H1 (cell line): ENCODE measurements around the gene TDO2. TPM values are rescaled to one million over a fixed set of nuclear protein-coding genes. Genes with fewer than 3 reads are reported as not detected.

Source experiments
- CTCF ChIA-PET: fragments of 300-600 bp; sonication (Branson Sonifier 250); formaldehyde crosslinking; loops from one replicate; lab custom pipeline; 2021; ENCODE audit not compliant: partially characterized antibody; lab: Charles Lee
- POLR2A ChIA-PET: fragments of 300-600 bp; sonication (Branson Sonifier 250); formaldehyde crosslinking; loops from one replicate; lab custom pipeline; 2021; ENCODE audit warnings: inconsistent platforms; ENCODE audit not compliant: partially characterized antibody; lab: Charles Lee
- DNase-seq, 2 experiments: peaks; one replicate each; pipeline versions ENCODE4 v3.0.0 to v3.0.0-alpha.2; 2010 to 2022; ENCODE audit warnings: low spot score in 2 of 2, low read depth in 1 of 2, mixed read lengths in 1 of 2
- FAIRE-seq: peaks from 2 replicates; lab custom pipeline; 2011; peaks lifted over from hg19 to GRCh38; lab: Jason Lieb, UNC
- H2AFZ ChIP-seq: 2 replicates; pipeline ENCODE4 v1.8.1; 2012; ENCODE audit warnings: low read length, inconsistent platforms
- H2AK5ac ChIP-seq: 2 replicates; pipeline ENCODE4 v1.6.1; 2013; ENCODE audit warnings: low read depth, low read length
- H2BK120ac ChIP-seq: replicated peaks from 2 replicates; pipeline ENCODE3; 2013; ENCODE audit warnings: low read depth, low read length, inconsistent platforms
- H2BK12ac ChIP-seq: 2 replicates; pipeline ENCODE4 v1.6.1; 2013; ENCODE audit warnings: low read depth, low read length
- H2BK15ac ChIP-seq: 2 replicates; pipeline ENCODE4 v1.6.1; 2013; ENCODE audit warnings: low read length
- H2BK20ac ChIP-seq: 2 replicates; pipeline ENCODE4 v1.6.1; 2013; ENCODE audit warnings: low read length
- H2BK5ac ChIP-seq: 2 replicates; pipeline ENCODE4 v1.6.1; 2013; ENCODE audit warnings: low read depth, low read length
- H3K14ac ChIP-seq: 2 replicates; pipeline ENCODE4 v1.6.1; 2013; ENCODE audit warnings: inconsistent platforms; ENCODE audit not compliant: insufficient read length
- H3K18ac ChIP-seq: 2 replicates; pipeline ENCODE4 v1.6.1; 2013; ENCODE audit warnings: low read length; ENCODE audit errors: extremely low read depth
- H3K23ac ChIP-seq: 2 replicates; pipeline ENCODE4 v1.6.1; 2013; ENCODE audit warnings: inconsistent platforms; ENCODE audit not compliant: insufficient read length
- H3K23me2 ChIP-seq: 2 replicates; pipeline ENCODE4 v1.6.1; 2013; ENCODE audit warnings: low read depth, low read length
- H3K27ac ChIP-seq: 2 replicates; pipeline ENCODE4 v1.6.1; 2011; ENCODE audit warnings: low read depth, low read length, inconsistent platforms
- H3K27me3 ChIP-seq, 4 experiments: replicated peaks in 1 of 4; 1 replicate in 1 of 4; 2 replicates in 3 of 4; pipeline versions ENCODE4 v1.6.1 to v1.8.1; 2011 to 2013; ENCODE audit warnings: low read length in 3 of 4, mild to moderate bottlenecking in 3 of 4, inconsistent platforms in 2 of 4, mixed read lengths in 2 of 4, moderate library complexity in 1 of 4; ENCODE audit not compliant: control insufficient read depth in 3 of 4, insufficient read depth in 3 of 4; ENCODE audit errors: extremely low read depth in 1 of 4
- H3K36me3 ChIP-seq, 4 experiments: 2 replicates each; pipeline versions ENCODE4 v1.6.1 to v1.8.1; 2011 to 2013; ENCODE audit warnings: mild to moderate bottlenecking in 4 of 4, low read length in 3 of 4, moderate library complexity in 2 of 4, control low read depth in 1 of 4, inconsistent platforms in 1 of 4; ENCODE audit not compliant: insufficient read depth in 4 of 4, control insufficient read depth in 2 of 4
- H3K4ac ChIP-seq: replicated peaks from 2 replicates; pipeline ENCODE3; 2013; ENCODE audit warnings: low read length, low read depth, mixed read lengths, inconsistent platforms; ENCODE audit not compliant: insufficient read length
- H3K4me1 ChIP-seq, 4 experiments: replicated peaks in 1 of 4; 1 replicate in 1 of 4; 2 replicates in 3 of 4; pipeline versions ENCODE4 v1.6.1 to v1.8.1; 2011 to 2013; ENCODE audit warnings: low read length in 3 of 4, inconsistent platforms in 2 of 4, mixed read lengths in 1 of 4; ENCODE audit not compliant: insufficient read depth in 4 of 4, control insufficient read depth in 3 of 4
- H3K4me2 ChIP-seq, 2 experiments: 2 replicates each; pipeline versions ENCODE4 v1.6.1 to v1.8.1; 2011 to 2013; ENCODE audit warnings: low read depth in 2 of 2, low read length in 2 of 2, control low read depth in 1 of 2, inconsistent platforms in 1 of 2, mild to moderate bottlenecking in 1 of 2; ENCODE audit not compliant: insufficient read depth in 1 of 2
- H3K4me3 ChIP-seq, 4 experiments: fragments of 200-600, 300-600 bp in 1 of 4; sonication (generic), shearing (Covaris generic), sonication (Bioruptor Twin) in 1 of 4; 2 replicates each; pipeline versions ENCODE4 v1.5.1 to v1.8.1; 2011 to 2016; ENCODE audit warnings: low read length in 4 of 4, low read depth in 3 of 4, control low read depth in 2 of 4, inconsistent platforms in 2 of 4, mild to moderate bottlenecking in 2 of 4, mixed read lengths in 1 of 4, moderate library complexity in 1 of 4; ENCODE audit not compliant: insufficient read depth in 2 of 4; ENCODE audit errors: extremely low read depth in 1 of 4
- H3K56ac ChIP-seq: replicated peaks from 2 replicates; pipeline ENCODE3; 2013; ENCODE audit warnings: low read depth, mild to moderate bottlenecking, mixed read lengths, low read length, inconsistent platforms; ENCODE audit not compliant: insufficient read length
- H3K79me1 ChIP-seq: 2 replicates; pipeline ENCODE4 v1.6.1; 2013; ENCODE audit warnings: low read depth, low read length, control low read depth
- H3K79me2 ChIP-seq, 2 experiments: 2 replicates each; pipeline versions ENCODE4 v1.6.1 to v1.8.1; 2012 to 2013; ENCODE audit warnings: low read length in 2 of 2, mild to moderate bottlenecking in 2 of 2, inconsistent platforms in 1 of 2; ENCODE audit not compliant: insufficient read depth in 2 of 2, control insufficient read depth in 1 of 2
- H3K9ac ChIP-seq, 4 experiments: replicated peaks in 1 of 4; 1 replicate in 1 of 4; 2 replicates in 3 of 4; pipeline versions ENCODE4 v1.6.1 to v1.8.1; 2011 to 2013; ENCODE audit warnings: low read depth in 3 of 4, low read length in 3 of 4, control low read depth in 2 of 4, mild to moderate bottlenecking in 2 of 4, moderate library complexity in 2 of 4, inconsistent platforms in 1 of 4; ENCODE audit errors: extremely low read depth in 1 of 4
- H3K9me3 ChIP-seq, 2 experiments: 2 replicates each; pipeline versions ENCODE4 v1.6.1 to v1.8.1; 2012 to 2013; ENCODE audit warnings: mild to moderate bottlenecking in 2 of 2, moderate library complexity in 2 of 2, control low read depth in 1 of 2, inconsistent platforms in 1 of 2, low read depth in 1 of 2, low read length in 1 of 2, mixed read lengths in 1 of 2; ENCODE audit not compliant: insufficient read depth in 2 of 2
- H4K20me1 ChIP-seq, 2 experiments: replicated peaks in 1 of 2; 2 replicates each; pipeline versions ENCODE3 to v1.8.1; 2011 to 2013; ENCODE audit warnings: inconsistent platforms in 2 of 2, low read length in 2 of 2, mild to moderate bottlenecking in 1 of 2; ENCODE audit not compliant: insufficient read depth in 2 of 2, control insufficient read depth in 1 of 2
- H4K5ac ChIP-seq: 2 replicates; pipeline ENCODE4 v1.6.1; 2013; ENCODE audit warnings: low read length, low read depth, mixed read lengths, inconsistent platforms; ENCODE audit not compliant: insufficient read length
- H4K8ac ChIP-seq: 2 replicates; pipeline ENCODE4 v1.8.0; 2013; ENCODE audit warnings: mild to moderate bottlenecking, moderate library complexity, low read length, inconsistent platforms; ENCODE audit not compliant: insufficient read depth; ENCODE audit errors: extremely low read depth
- H4K91ac ChIP-seq: replicated peaks from 2 replicates; pipeline ENCODE3; 2013; ENCODE audit warnings: low read length, mixed read lengths, inconsistent platforms; ENCODE audit not compliant: insufficient read length
- CBX8 ChIP-seq: fragments of 300-800, 300-1000 bp; sonication (generic); IDR thresholded peaks from 2 replicates; pipeline ENCODE4 v1.7.1; 2016; ENCODE audit warnings: low read depth, low read length, borderline replicate concordance
- CEBPB ChIP-seq: IDR thresholded peaks from 2 replicates; pipeline ENCODE4 v1.6.1; 2012; ENCODE audit warnings: low read depth, low read length
- HDAC6 ChIP-seq: IDR thresholded peaks from one replicate; pipeline ENCODE4 v1.7.1; 2012; ENCODE audit warnings: low read depth, mild to moderate bottlenecking, inconsistent platforms, low read length, moderate library complexity
- SIX5 ChIP-seq: IDR thresholded peaks from 2 replicates; pipeline ENCODE4 v1.6.1; 2011; ENCODE audit warnings: mild to moderate bottlenecking, low read depth, low read length
- SP4 ChIP-seq: IDR thresholded peaks from 2 replicates; pipeline ENCODE4 v1.6.1; 2012; ENCODE audit warnings: low read length, inconsistent platforms
- WGBS, 2 experiments: shearing (Covaris generic) in 1 of 2; methylation state at CpG; one replicate each; pipeline versions ENCODE4 v1.1.6 to v1.1.7; 2013 to 2015; ENCODE audit warnings: low lambda C conversion rate in 2 of 2, mixed read lengths in 2 of 2, inconsistent platforms in 1 of 2, low coverage in 1 of 2, missing lambda C conversion rate in 1 of 2; ENCODE audit not compliant: insufficient replicate concordance in 2 of 2, insufficient coverage in 1 of 2, insufficient read length in 1 of 2; ENCODE audit errors: extremely low coverage in 1 of 2, missing lambda C conversion rate in 1 of 2; 5-methylcytosine and 5-hydroxymethylcytosine counted together
- polyA plus RNA-seq, 7 experiments: library from polyadenylated mRNA; depleted of rRNA in 3 of 7; stranded (reverse) in 5 of 7; unstranded in 2 of 7; fragments of >200 nt in 5 of 7; fragments of 200-250 nt in 2 of 7; gene quantifications; 1 replicate in 5 of 7; 2 replicates in 1 of 7; 4 replicates in 1 of 7; pipeline versions ENCODE4 v1.2.1 to v1.2.3, GENCODE V29; 2011 to 2013; ENCODE audit warnings: missing spikeins in 2 of 7, mixed read lengths in 2 of 7
- total RNA-seq: library from RNA; stranded (reverse); fragmentation: NEBNext Ultra II Directional; extraction: Animal tissue kit (Norgen Biotek cat#: 25700); gene quantifications from 2 replicates; pipeline ENCODE4 v1.2.1, GENCODE V29; 2021
- TF ChIP-seq, protein P1 (sequence below): IDR thresholded peaks from 2 replicates; pipeline ENCODE4 v1.6.1; 2011; ENCODE audit warnings: low read length, improper control_type of control experiment

Gene TDO2
- total and polyA plus RNA-seq, 2 of the 8 experiments (the other 6 are each of a cell fraction or from before 2014, with no cell fraction given), result 0.03 TPM; not detected in 1

DNA sequence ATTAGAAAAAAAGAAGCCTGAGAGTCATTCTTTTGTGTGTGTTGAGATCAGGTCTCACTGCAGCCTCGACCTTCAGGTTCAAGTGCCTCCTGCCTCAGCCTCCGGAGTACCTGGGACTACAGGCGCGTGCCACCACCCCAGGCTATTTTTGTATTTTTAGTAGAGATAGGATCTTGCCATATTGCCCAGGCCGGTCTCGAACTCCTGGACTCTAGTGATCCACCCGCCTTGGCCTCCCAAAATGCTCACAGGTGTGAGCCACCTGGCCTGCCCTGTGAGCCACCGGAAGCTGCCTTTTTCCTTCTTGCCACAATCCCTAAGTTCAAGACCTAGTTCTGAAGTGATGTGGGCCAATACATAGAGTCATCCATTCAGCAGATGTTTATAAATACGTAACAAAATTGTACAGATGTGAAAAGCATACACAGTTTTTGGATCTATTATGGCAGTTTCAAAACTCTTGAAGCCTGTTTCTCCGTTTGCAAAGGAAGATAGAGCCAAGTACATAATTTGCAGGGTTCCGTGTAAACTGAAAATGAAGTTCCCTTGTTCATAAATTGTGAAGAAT, 50.7 kb downstream of the TDO2 start:
- CTCF ChIA-PET, result interaction anchor here (0.9 to 6.0 kb wide), 9 partner anchors 10 to 719 kb away, joined by 3 to 69 read pairs (median 4); no protein-coding TSS in a partner anchor
- no peaks in the 10 kb centered on the region for H4K20me1 ChIP-seq
- peaks cover 6% of the 10 kb centered on the region; the same call in 1 of the 2 replicates for H3K23me2 ChIP-seq
- no peak overlapping the region; a peak in 2 of 7 replicates for H3K9ac ChIP-seq
- no peaks in the 10 kb centered on the region for H3K36me3 ChIP-seq
- no peak overlapping the region for H2BK12ac ChIP-seq
- H3K4me2 ChIP-seq, result peak overlapping the region; percentile 63 to 71; a peak in 3 of 4 replicates
- peak overlapping the region; percentile 48 to 59 (median 52); a peak in 5 of 8 replicates for H3K4me3 ChIP-seq
- no peak overlapping the region for H2BK120ac ChIP-seq
- H2BK5ac ChIP-seq, result no peak overlapping the region
- H4K8ac ChIP-seq, result peak overlapping the region; percentile 62; the same call in 1 of the 2 replicates
- no peaks in the 10 kb centered on the region for H3K79me2 ChIP-seq
- 94% methylated on average over 11 of the region's 11 CpGs; no CpG with 5 or more reads in 1 of the 2 experiments for WGBS, 2 experiments
- POLR2A ChIA-PET, result interaction anchor here (1.3 to 1.9 kb wide), 4 partner anchors 13 to 143 kb away, joined by 3 to 4 read pairs (median 4); no protein-coding TSS in a partner anchor
- H4K91ac ChIP-seq, result no peak overlapping the region
- H3K56ac ChIP-seq, result no peak overlapping the region
- H3K27ac ChIP-seq, result no peak overlapping the region
- FAIRE-seq, result no peak
- H2AK5ac ChIP-seq, result 0 out of 2 replicates have a peak overlapping the region, but pooled peaks have one; percentile 46
- DNase-seq, result no peak
- H3K79me1 ChIP-seq, result no peaks in the 10 kb centered on the region
- no peaks in the 10 kb centered on the region for H3K4me1 ChIP-seq
- no peaks in the 10 kb centered on the region for H3K9me3 ChIP-seq
- no peak overlapping the region for H3K23ac ChIP-seq
- no peak overlapping the region for H3K4ac ChIP-seq
- H3K14ac ChIP-seq, result no peak overlapping the region
- peak overlapping the region; percentile 95; the same call in 1 of the 2 replicates for H2AFZ ChIP-seq
- 0 out of 2 replicates have a peak overlapping the region, but pooled peaks have one; percentile 55 for H3K18ac ChIP-seq
- no peak overlapping the region for H2BK15ac ChIP-seq
- H3K27me3 ChIP-seq, result no peaks in the 10 kb centered on the region
- H4K5ac ChIP-seq, result no peak overlapping the region
- TF ChIP-seq, protein P1, sequence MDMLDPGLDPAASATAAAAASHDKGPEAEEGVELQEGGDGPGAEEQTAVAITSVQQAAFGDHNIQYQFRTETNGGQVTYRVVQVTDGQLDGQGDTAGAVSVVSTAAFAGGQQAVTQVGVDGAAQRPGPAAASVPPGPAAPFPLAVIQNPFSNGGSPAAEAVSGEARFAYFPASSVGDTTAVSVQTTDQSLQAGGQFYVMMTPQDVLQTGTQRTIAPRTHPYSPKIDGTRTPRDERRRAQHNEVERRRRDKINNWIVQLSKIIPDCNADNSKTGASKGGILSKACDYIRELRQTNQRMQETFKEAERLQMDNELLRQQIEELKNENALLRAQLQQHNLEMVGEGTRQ, result no peak
- TF ChIP-seq CBX8 (no peak), SP4 (no peak), SIX5 (no peak), CEBPB (no peak), HDAC6 (no peak)
- no peak overlapping the region for H2BK20ac ChIP-seq
